Medulla oblongata (tissue), 1 donor: ENCODE results near the gene SMURF1.
A peak's percentile ranks its signal among the peaks of the same experiment; 100 is the strongest.
"Not testable (repeated sequence)": the region's sequence is repeated elsewhere in the genome, so short reads cannot be mapped to it uniquely, and the experiment has no call there.

Experiments
- DNase-seq: peaks from one replicate; pipeline ENCODE4 v3.0.0-alpha.2; 2015; ENCODE audit errors: extremely low spot score

SMURF1 gene

GRCh38 chr7:99143853-99144672, at the start of gene SMURF1:
SMURF1 (minus strand) TSS chr7:99144108; CDS start chr7:99143780, 328 bp downstream.
- DNase-seq: peak; percentile 56

- DNase-seq: no peak
Observed at GRCh38 chr7:99191869-99192596, 48.1 kb upstream of the SMURF1 start.

GRCh38 chr7:99190359-99191009, 46.6 kb upstream of the SMURF1 start:
- no peak for DNase-seq

- DNase-seq: no peak
Observed at GRCh38 chr7:99189222-99189621, 45.3 kb upstream of the SMURF1 start.

- DNase-seq: no peak
Observed at GRCh38 chr7:99188221-99188620, 44.3 kb upstream of the SMURF1 start.

GRCh38 chr7:99184532-99185218, 40.8 kb upstream of the SMURF1 start:
- no peak for DNase-seq

- no peak for DNase-seq
Observed at GRCh38 chr7:99180067-99180650, 36.3 kb upstream of the SMURF1 start.

GRCh38 chr7:99177165-99177564, 33.3 kb upstream of the SMURF1 start:
- DNase-seq: no peak

- DNase-seq: no peak
Observed at GRCh38 chr7:99173787-99174186, 29.9 kb upstream of the SMURF1 start.

GRCh38 chr7:99171731-99172130, 27.8 kb upstream of the SMURF1 start:
- DNase-seq: no peak

- DNase-seq: no peak
Observed at GRCh38 chr7:99170730-99171074, 26.8 kb upstream of the SMURF1 start.

- DNase-seq: no peak
Observed at GRCh38 chr7:99170065-99170729, 26.3 kb upstream of the SMURF1 start.

GRCh38 chr7:99167072-99167471, 23.2 kb upstream of the SMURF1 start:
- DNase-seq: no peak

GRCh38 chr7:99165816-99166215, 21.9 kb upstream of the SMURF1 start:
- no peak for DNase-seq

GRCh38 chr7:99163669-99164068, 19.8 kb upstream of the SMURF1 start:
- DNase-seq: not testable (repeated sequence)

GRCh38 chr7:99156649-99157048, 12.7 kb upstream of the SMURF1 start:
- no peak for DNase-seq

GRCh38 chr7:99155211-99155610, 11.3 kb upstream of the SMURF1 start:
- no peak for DNase-seq

GRCh38 chr7:99146979-99147378, 3.1 kb upstream of the SMURF1 start:
- DNase-seq: no peak

- DNase-seq: no peak
Observed at GRCh38 chr7:99143521-99143852, 421 bp downstream of the SMURF1 start.

- peak; percentile 94 for DNase-seq
Observed at GRCh38 chr7:99142727-99143520, 984 bp downstream of the SMURF1 start.
